Measurements from ENCODE around the gene CENPO.

CENPO gene, protein sequence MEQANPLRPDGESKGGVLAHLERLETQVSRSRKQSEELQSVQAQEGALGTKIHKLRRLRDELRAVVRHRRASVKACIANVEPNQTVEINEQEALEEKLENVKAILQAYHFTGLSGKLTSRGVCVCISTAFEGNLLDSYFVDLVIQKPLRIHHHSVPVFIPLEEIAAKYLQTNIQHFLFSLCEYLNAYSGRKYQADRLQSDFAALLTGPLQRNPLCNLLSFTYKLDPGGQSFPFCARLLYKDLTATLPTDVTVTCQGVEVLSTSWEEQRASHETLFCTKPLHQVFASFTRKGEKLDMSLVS
- long read RNA-seq, donor 1, full-length matches to known transcripts, result 2 of 331 reads
- long read RNA-seq, donor 1, partial matches to known transcripts, result 329 of 331 reads
- long read RNA-seq, donor 1, other reads (novel, unspliced or antisense), result 0 of 331 reads
- long read RNA-seq, donor 2, full-length matches to known transcripts, result 1 of 1 reads
- long read RNA-seq, donor 2, partial matches to known transcripts, result 0 of 1 reads
- long read RNA-seq, donor 2, other reads (novel, unspliced or antisense), result 0 of 1 reads
- long read RNA-seq, donor 3, full-length matches to known transcripts, result 1 of 1 reads
- long read RNA-seq, donor 3, partial matches to known transcripts, result 0 of 1 reads
- long read RNA-seq, donor 3, other reads (novel, unspliced or antisense), result 0 of 1 reads
- long read RNA-seq, donor 4, full-length matches to known transcripts, result 2 of 2 reads
- long read RNA-seq, donor 4, partial matches to known transcripts, result 0 of 2 reads
- long read RNA-seq, donor 4, other reads (novel, unspliced or antisense), result 0 of 2 reads
- long read RNA-seq, donor 5, full-length matches to known transcripts, result 1 of 6 reads
- long read RNA-seq, donor 5, partial matches to known transcripts, result 5 of 6 reads
- long read RNA-seq, donor 5, other reads (novel, unspliced or antisense), result 0 of 6 reads
- long read RNA-seq, donor 6, result 0 reads
- long read RNA-seq, donor 7, full-length matches to known transcripts, result 3 of 280 reads
- long read RNA-seq, donor 7, partial matches to known transcripts, result 277 of 280 reads
- long read RNA-seq, donor 7, other reads (novel, unspliced or antisense), result 0 of 280 reads
- long read RNA-seq, donor 8, full-length matches to known transcripts, result 2 of 2 reads
- long read RNA-seq, donor 8, partial matches to known transcripts, result 0 of 2 reads
- long read RNA-seq, donor 8, other reads (novel, unspliced or antisense), result 0 of 2 reads

- peak; percentile 100 for DNase-seq
Measured at GRCh38 chr2:24792874-24793760, at the start of gene CENPO, which contains the start of gene PTRHD1. Gene CENPO, plus strand, starts transcription at chr2:24793425. Its CDS starts 495 bp downstream, at chr2:24793920. Gene PTRHD1, minus strand, starts transcription at chr2:24793391. Its CDS starts 14 bp downstream, at chr2:24793377.

GRCh38 chr2:24743924-24744323, 49.3 kb upstream of the CENPO start:
- no peak for DNase-seq

DNA sequence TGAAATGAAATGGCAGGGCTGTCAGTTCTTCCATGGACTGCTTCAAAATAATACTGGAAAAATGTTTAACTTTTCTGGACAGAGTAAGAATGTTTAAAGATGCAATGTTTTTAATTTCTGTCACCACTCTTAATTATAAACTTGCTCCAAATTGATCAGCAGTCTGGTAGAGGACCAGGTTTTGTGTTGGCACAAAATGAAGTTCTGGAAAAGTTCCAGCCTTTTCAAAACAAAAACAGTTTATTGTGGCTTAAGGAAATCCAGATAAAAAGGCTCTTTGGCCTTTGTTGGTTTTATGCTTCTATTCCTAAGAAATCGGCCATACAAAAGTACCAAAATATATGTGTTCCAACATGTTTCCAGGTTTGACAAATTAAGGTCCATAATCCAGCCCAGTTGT, 48.9 kb upstream of the CENPO start:
- no peak for DNase-seq

- DNase-seq, result no peak
Measured at GRCh38 chr2:24745825-24746224, 47.4 kb upstream of the CENPO start.

- DNase-seq, result no peak
Measured at GRCh38 chr2:24747299-24747698, 45.9 kb upstream of the CENPO start.

DNA sequence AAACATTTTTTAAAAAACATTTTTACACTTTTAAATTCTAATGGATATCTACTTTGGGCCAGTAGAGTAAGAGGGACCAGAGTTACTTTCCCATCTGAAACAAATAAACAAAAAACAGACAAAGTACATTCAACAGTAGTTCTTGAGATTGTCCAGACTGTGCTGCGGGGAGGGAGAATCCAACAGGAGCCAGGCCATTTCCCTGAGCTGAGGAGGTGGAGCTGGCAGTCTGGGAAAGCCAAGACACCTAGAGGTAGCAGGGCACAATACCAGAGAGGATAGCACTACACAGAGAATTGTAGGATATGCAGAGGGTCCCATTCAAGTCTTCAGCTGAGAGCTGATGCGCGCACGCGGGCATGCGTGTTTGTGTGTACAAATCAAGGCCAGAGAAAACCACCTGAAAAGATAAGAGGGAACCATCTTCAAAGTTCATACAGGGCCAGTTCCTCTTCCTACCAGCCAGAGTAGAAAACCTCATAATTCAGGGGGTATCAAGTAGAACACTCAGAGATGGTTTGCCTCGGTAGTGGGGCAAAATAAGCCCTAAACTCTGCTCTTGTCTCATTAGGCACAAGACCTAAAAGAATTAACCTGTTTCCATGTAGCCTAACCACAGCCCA, 44.0 kb upstream of the CENPO start:
- DNase-seq, result no peak

- DNase-seq, result no peak
Measured at GRCh38 chr2:24754985-24755705, 38.1 kb upstream of the CENPO start.

DNA sequence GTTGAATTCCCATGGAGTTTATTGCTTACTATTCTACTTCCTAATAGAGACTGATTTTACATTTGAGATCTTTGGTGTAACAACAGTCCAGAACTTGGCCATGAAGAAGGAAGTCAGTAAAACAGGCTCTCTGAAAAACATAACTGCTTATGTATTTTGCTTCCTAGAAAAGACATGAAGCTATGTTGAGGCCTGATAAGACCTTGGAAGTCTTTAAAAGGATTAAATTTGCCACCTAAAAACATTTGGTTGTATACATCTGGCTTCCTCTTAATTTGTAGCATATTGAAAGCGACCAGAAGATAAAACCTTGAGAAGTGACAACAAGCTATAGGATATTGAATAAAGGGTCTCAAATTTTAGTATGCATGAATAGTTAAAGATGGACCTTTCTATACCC, 36.4 kb upstream of the CENPO start:
- no peak for DNase-seq

DNA sequence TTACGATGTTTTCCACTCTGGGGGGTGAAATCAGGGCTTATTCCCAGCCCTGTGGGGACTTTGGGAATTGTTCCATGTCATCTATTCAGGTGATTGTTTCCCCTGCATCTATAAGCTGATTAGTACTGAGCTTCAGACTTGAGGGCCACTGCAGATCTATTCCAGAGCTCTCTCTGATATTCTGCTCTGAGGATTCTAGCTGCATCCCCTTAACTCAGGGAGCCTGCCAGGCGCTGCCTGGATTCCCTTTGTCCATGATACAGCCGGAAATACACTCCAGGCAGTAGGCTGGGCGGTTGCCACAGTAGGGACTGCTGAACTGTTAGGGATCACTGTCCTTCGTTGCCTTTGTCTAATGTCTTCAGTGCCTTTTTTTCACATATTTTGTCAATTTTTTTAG, 31.4 kb upstream of the CENPO start:
- DNase-seq, result no peak

- DNase-seq, result no peak
Measured at GRCh38 chr2:24762518-24762917, 30.7 kb upstream of the CENPO start.

GRCh38 chr2:24763843-24764242, 29.4 kb upstream of the CENPO start:
- no peak for DNase-seq

DNA sequence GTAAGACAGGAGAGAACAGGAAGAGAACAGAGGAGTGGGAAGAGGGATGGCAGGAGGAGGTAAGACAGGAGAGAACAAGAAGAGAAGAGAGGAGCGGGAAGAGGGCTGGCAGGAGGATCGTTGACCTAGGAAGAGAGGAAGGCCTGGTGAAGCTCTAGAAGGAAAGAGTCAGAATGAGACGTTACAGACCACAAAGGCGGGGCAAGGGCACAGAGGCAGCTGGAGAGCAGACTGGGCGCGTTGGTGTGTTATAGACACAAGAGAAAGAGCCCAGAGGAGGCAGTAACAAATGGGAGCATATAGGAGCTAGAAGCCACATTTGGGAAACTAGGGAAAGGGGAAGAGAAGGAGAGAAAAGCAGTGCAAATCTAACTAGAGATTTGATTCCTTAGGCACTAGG, 26.6 kb upstream of the CENPO start:
- no peak for DNase-seq

DNA sequence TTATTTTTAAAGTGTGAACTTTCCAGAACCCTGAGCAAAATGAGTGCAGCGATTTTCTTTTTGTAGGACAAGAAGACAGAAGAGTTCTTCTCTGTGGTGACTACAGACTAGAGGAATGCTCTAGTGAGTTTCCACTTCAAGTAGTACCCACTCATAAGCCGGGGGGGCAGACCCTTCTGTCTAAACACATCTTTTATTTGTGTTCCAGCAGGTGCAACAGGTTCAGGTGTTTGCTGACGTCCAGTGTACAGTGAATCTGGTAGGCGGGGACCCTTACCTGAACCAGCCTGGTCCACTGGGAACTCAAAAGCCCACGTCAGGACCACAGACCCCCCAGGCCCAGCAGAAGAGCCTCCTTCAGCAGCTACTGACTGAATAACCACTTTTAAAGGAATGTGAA, 25.2 kb upstream of the CENPO start:
- DNase-seq, result no peak

GRCh38 chr2:24768601-24769000, 24.6 kb upstream of the CENPO start:
- DNase-seq, result no peak

DNA sequence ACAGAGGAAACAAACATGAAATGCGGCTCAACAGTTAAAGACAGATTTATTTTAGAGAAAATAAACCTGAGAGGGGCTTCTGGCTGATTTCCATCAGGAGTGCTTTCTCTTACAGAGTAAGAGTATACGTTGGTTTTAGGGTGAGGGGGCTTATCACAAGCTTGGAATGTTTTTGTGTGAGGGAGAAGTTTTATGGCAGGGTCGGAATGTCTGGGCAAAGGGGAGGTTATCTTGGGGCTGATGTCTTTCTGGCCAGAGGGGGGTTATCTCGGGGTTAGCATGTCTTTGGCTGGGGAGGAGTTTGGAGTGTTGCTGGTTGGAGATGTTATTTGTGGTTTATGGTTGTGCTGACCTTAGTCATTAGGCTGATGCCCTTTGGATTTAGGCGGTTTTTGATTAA, 22.2 kb upstream of the CENPO start:
- peak; percentile 38 for DNase-seq

- DNase-seq, result no peak
Measured at GRCh38 chr2:24771764-24772586, 21.2 kb upstream of the CENPO start.

GRCh38 chr2:24774373-24774772, 18.9 kb upstream of the CENPO start:
- no peak for DNase-seq

GRCh38 chr2:24779116-24779515, 14.1 kb upstream of the CENPO start:
- no peak for DNase-seq

- no peak for DNase-seq
Measured at GRCh38 chr2:24783641-24784040, 9.6 kb upstream of the CENPO start.
